Measurements from ENCODE around the gene TM4SF5. TPM values are rescaled to one million over a fixed set of nuclear protein-coding genes. Genes with fewer than 3 reads are reported as not detected.

The TM4SF5 gene
- total and polyA plus RNA-seq, 2 donors, result 0.14 TPM; not detected in 1

GRCh38 chr17:4786106-4786511, 14.4 kb downstream of the TM4SF5 start, which contains the start of gene VMO1:
VMO1 (minus strand) TSS chr17:4786364; CDS start chr17:4786352, 12 bp downstream.
- Histone ChIP-seq H3K27me3 (ENCODE audit: control insufficient read depth in 2 of 2, insufficient read depth in 1 of 2, low read length in 1 of 2) (peaks cover 81 to 95% of the 10 kb centered on the region in 2 donors), H3K27ac (ENCODE audit: low read depth in 1 of 2, low read length in 1 of 2) (peak within 1 kb of the TSS in 1 of 2 donors; percentile 42), H3K4me1 (ENCODE audit: control insufficient read depth in 2 of 2, insufficient read depth in 2 of 2, low read length in 2 of 2) (peaks cover 9 to 29% of the 10 kb centered on the region in 2 donors), H3K4me3 (ENCODE audit: low read length in 2 of 2) (no peak within 1 kb of the TSS), H3K9me3 (ENCODE audit: control insufficient read depth in 2 of 2, insufficient read depth in 1 of 2, low read length in 1 of 2) (peaks cover 0 to 8% of the 10 kb centered on the region in 2 donors), H3K36me3 (ENCODE audit: control insufficient read depth in 2 of 2, insufficient read depth in 2 of 2, low read length in 1 of 2) (no peaks in the 10 kb centered on the region)
- WGBS, result 5% methylated on average over 24 of the region's 24 CpGs
- DNase-seq (ENCODE audit: low read depth in 6 of 9, low spot score in 9 of 9), result no peak

DNA sequence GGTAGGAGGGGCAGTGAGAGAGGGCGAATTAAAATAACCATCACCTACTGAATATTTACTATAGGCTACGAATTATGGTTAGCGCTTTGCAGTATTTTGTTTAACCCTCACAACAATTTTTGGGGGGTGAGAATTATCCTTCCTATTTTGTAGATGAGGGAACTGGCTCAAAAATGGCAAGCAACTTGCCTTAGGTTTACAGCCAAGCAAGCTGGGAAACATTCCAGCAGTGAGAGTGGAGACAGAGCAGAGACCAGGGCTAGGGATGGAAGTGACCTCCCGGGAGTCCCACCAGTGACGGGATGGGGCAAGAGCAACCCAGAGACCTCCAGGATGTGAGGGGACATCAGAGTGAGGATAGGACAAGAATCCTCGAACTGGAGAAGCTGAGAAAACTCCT, 14.8 kb downstream of the TM4SF5 start:
- H3K27me3 ChIP-seq (ENCODE audit: control insufficient read depth in 2 of 2, insufficient read depth in 1 of 2, low read length in 1 of 2), result peaks cover 84 to 99% of the 10 kb centered on the region in 2 donors
- H3K36me3 ChIP-seq (ENCODE audit: control insufficient read depth in 2 of 2, insufficient read depth in 2 of 2, low read length in 1 of 2), result no peaks in the 10 kb centered on the region
- H3K27ac ChIP-seq (ENCODE audit: low read depth in 1 of 2, low read length in 1 of 2), result peak overlapping the region in 1 of 2 donors; percentile 42
- peaks cover 0 to 8% of the 10 kb centered on the region in 2 donors for H3K9me3 ChIP-seq (ENCODE audit: control insufficient read depth in 2 of 2, insufficient read depth in 1 of 2, low read length in 1 of 2)
- H3K4me1 ChIP-seq (ENCODE audit: control insufficient read depth in 2 of 2, insufficient read depth in 2 of 2, low read length in 2 of 2), result peaks cover 9 to 29% of the 10 kb centered on the region in 2 donors
- DNase-seq (ENCODE audit: low read depth in 6 of 9, low spot score in 9 of 9), result no peak
- no peak overlapping the region for H3K4me3 ChIP-seq (ENCODE audit: low read length in 2 of 2)
- WGBS, result 18% methylated on average over 6 of the region's 6 CpGs

DNA sequence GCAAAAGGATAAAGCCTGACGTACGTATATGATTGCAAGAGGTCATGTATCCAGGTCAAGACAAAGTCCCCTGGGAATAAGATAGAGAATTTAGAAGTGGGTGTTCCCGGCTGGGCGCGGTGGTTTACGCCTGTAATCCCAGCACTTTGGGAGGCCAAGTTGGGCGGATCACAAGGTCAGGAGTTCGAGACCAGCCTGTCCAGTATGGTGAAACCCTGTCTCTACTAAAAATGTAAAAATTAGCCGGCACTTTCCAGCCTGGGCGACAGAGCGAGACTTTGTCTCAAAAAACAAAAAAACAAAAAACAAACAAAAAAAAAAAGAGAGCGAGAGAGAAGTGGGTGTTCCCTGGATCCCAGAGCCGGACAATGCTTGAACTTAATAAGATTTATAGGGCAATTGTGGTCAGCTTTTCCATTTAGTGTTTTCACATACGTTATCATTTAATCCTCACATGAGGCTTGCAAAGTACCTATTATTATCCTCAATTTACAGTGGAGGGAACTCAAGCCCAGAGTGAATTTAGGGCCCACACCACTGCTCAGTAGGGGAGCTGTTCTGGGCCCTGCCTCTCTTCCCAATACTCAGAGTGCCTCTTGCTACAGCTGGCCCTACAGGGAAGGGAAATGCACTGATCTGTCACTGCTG, 16.6 kb downstream of the TM4SF5 start:
- DNase-seq (ENCODE audit: low read depth in 6 of 9, low spot score in 9 of 9), result no peak

GRCh38 chr17:4788807-4789700, 17.4 kb downstream of the TM4SF5 start, which contains the start of gene GLTPD2:
GLTPD2 (plus strand) TSS chr17:4788964; CDS start chr17:4789012, 48 bp downstream.
- Histone ChIP-seq H3K27ac (ENCODE audit: low read depth in 1 of 2, low read length in 1 of 2) (peak within 1 kb of the TSS; percentile 56 to 86), H3K4me1 (ENCODE audit: control insufficient read depth in 2 of 2, insufficient read depth in 2 of 2, low read length in 2 of 2) (peaks cover 9 to 29% of the 10 kb centered on the region in 2 donors), H3K27me3 (ENCODE audit: control insufficient read depth in 2 of 2, insufficient read depth in 1 of 2, low read length in 1 of 2) (peaks cover 71 to 92% of the 10 kb centered on the region in 2 donors), H3K4me3 (ENCODE audit: low read length in 2 of 2) (peak within 1 kb of the TSS; percentile 43 to 66), H3K36me3 (ENCODE audit: control insufficient read depth in 2 of 2, insufficient read depth in 2 of 2, low read length in 1 of 2) (no peaks in the 10 kb centered on the region), H3K9me3 (ENCODE audit: control insufficient read depth in 2 of 2, insufficient read depth in 1 of 2, low read length in 1 of 2) (peaks cover 0 to 8% of the 10 kb centered on the region in 2 donors)
- 18% methylated on average over 62 of the region's 62 CpGs for WGBS
- DNase-seq (ENCODE audit: low read depth in 6 of 9, low spot score in 9 of 9), result no peak

More for the DNA sequence above, 16.6 kb downstream of the TM4SF5 start:
- no peaks in the 10 kb centered on the region for H3K36me3 ChIP-seq (ENCODE audit: control insufficient read depth in 2 of 2, insufficient read depth in 2 of 2, low read length in 1 of 2)
- peak overlapping the region in 1 of 2 donors; percentile 43 for H3K4me3 ChIP-seq (ENCODE audit: low read length in 2 of 2)
- peaks cover 9 to 29% of the 10 kb centered on the region in 2 donors for H3K4me1 ChIP-seq (ENCODE audit: control insufficient read depth in 2 of 2, insufficient read depth in 2 of 2, low read length in 2 of 2)
- H3K27ac ChIP-seq (ENCODE audit: low read depth in 1 of 2, low read length in 1 of 2), result peak overlapping the region; percentile 25 to 56
- 80% methylated on average over 14 of the region's 14 CpGs for WGBS
- peaks cover 79 to 99% of the 10 kb centered on the region in 2 donors for H3K27me3 ChIP-seq (ENCODE audit: control insufficient read depth in 2 of 2, insufficient read depth in 1 of 2, low read length in 1 of 2)
- peaks cover 0 to 8% of the 10 kb centered on the region in 2 donors for H3K9me3 ChIP-seq (ENCODE audit: control insufficient read depth in 2 of 2, insufficient read depth in 1 of 2, low read length in 1 of 2)

GRCh38 chr17:4789701-4789950, 17.9 kb downstream of the TM4SF5 start:
- Histone ChIP-seq H3K27me3 (ENCODE audit: control insufficient read depth in 2 of 2, insufficient read depth in 1 of 2, low read length in 1 of 2) (peaks cover 68 to 87% of the 10 kb centered on the region in 2 donors), H3K9me3 (ENCODE audit: control insufficient read depth in 2 of 2, insufficient read depth in 1 of 2, low read length in 1 of 2) (peaks cover 0 to 8% of the 10 kb centered on the region in 2 donors), H3K4me1 (ENCODE audit: control insufficient read depth in 2 of 2, insufficient read depth in 2 of 2, low read length in 2 of 2) (peaks cover 9 to 29% of the 10 kb centered on the region in 2 donors), H3K27ac (ENCODE audit: low read depth in 1 of 2, low read length in 1 of 2) (peak overlapping the region; percentile 56 to 86), H3K36me3 (ENCODE audit: control insufficient read depth in 2 of 2, insufficient read depth in 2 of 2, low read length in 1 of 2) (no peaks in the 10 kb centered on the region), H3K4me3 (ENCODE audit: low read length in 2 of 2) (peak overlapping the region; percentile 43 to 66)
- DNase-seq (ENCODE audit: low read depth in 6 of 9, low spot score in 9 of 9), result peak in 1 of 9 donors; percentile 23
- WGBS, result under 1% methylated on average over 25 of the region's 25 CpGs

DNA sequence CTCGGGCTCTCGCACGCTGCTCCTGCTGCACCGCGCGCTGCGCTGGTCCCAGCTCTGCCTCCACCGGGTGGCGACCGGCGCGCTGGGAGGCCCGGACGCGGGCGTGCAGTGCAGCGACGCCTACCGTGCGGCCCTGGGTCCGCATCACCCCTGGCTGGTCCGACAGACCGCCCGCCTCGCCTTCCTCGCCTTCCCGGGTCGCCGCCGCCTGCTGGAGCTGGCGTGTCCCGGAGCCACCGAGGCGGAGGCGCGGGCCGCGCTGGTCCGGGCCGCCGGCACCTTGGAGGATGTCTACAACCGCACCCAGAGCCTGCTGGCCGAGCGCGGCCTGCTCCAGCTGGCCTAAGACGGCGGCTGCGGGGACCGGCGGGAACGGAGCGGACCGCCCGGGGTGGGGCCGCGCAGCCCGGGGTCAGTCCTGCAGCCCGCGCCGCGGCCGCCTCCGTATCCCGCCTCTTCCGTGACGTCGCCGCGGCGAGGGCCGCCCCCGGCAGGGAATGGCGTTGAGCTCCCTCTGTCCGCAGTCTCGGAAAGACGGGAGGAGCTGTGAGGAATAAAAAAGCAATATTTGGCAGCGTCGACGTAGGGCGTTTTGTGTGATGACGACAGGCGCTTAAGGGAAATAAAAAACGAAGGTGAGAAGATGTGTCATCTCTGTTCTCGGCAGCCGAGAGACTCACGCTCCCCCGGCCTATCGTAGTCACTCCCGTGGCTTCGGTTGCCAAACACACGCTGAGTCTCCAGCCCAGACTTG, 18.4 kb downstream of the TM4SF5 start:
- peaks cover 9 to 29% of the 10 kb centered on the region in 2 donors for H3K4me1 ChIP-seq (ENCODE audit: control insufficient read depth in 2 of 2, insufficient read depth in 2 of 2, low read length in 2 of 2)
- under 1% methylated on average over 91 of the region's 91 CpGs for WGBS
- DNase-seq (ENCODE audit: low read depth in 6 of 9, low spot score in 9 of 9), result peak in 8 of 9 donors; percentile 39 to 84 (median 57)

GRCh38 chr17:4790705-4791088, 19.0 kb downstream of the TM4SF5 start:
- no peaks in the 10 kb centered on the region for H3K36me3 ChIP-seq (ENCODE audit: control insufficient read depth in 2 of 2, insufficient read depth in 2 of 2, low read length in 1 of 2)
- H3K9me3 ChIP-seq (ENCODE audit: control insufficient read depth in 2 of 2, insufficient read depth in 1 of 2, low read length in 1 of 2), result peaks cover 0 to 11% of the 10 kb centered on the region in 2 donors
- H3K27ac ChIP-seq (ENCODE audit: low read depth in 1 of 2, low read length in 1 of 2), result peak overlapping the region; percentile 41 to 86
- 47% methylated on average over 7 of the region's 7 CpGs for WGBS
- H3K4me1 ChIP-seq (ENCODE audit: control insufficient read depth in 2 of 2, insufficient read depth in 2 of 2, low read length in 2 of 2), result peaks cover 9 to 23% of the 10 kb centered on the region in 2 donors
- DNase-seq (ENCODE audit: low read depth in 6 of 9, low spot score in 9 of 9), result no peak
- H3K27me3 ChIP-seq (ENCODE audit: control insufficient read depth in 2 of 2, insufficient read depth in 1 of 2, low read length in 1 of 2), result peaks cover 61 to 76% of the 10 kb centered on the region in 2 donors
- peak overlapping the region; percentile 30 to 66 for H3K4me3 ChIP-seq (ENCODE audit: low read length in 2 of 2)

More for the DNA sequence above, 18.4 kb downstream of the TM4SF5 start:
- H3K9me3 ChIP-seq (ENCODE audit: control insufficient read depth in 2 of 2, insufficient read depth in 1 of 2, low read length in 1 of 2), result peaks cover 0 to 8% of the 10 kb centered on the region in 2 donors
- H3K27ac ChIP-seq (ENCODE audit: low read depth in 1 of 2, low read length in 1 of 2), result peak overlapping the region; percentile 62 to 86
- H3K4me3 ChIP-seq (ENCODE audit: low read length in 2 of 2), result peak overlapping the region; percentile 30 to 66
- H3K27me3 ChIP-seq (ENCODE audit: control insufficient read depth in 2 of 2, insufficient read depth in 1 of 2, low read length in 1 of 2), result peaks cover 66 to 82% of the 10 kb centered on the region in 2 donors
- H3K36me3 ChIP-seq (ENCODE audit: control insufficient read depth in 2 of 2, insufficient read depth in 2 of 2, low read length in 1 of 2), result no peaks in the 10 kb centered on the region

DNA sequence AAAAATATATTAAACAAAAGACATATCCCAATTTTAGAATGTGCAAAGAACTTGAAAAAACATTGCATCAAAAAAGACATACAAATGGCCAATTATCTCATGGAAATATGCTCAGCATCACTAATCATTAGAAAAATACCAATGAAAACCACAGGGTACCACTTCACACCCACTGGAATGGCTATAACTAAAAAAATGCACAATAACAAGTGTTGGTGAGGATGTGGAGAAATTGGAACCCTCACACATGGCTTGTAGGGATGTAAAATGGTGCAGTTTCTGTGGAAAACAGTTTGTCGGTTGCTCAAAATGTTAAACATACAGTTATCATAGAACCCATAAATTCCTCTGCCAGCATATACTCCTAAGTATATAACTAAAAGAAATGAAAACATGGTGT, 23.5 kb downstream of the TM4SF5 start:
- peaks cover 17 to 18% of the 10 kb centered on the region in 2 donors for H3K36me3 ChIP-seq (ENCODE audit: control insufficient read depth in 2 of 2, insufficient read depth in 2 of 2, low read length in 1 of 2)
- H3K27ac ChIP-seq (ENCODE audit: low read depth in 1 of 2, low read length in 1 of 2), result no peak overlapping the region
- H3K4me1 ChIP-seq (ENCODE audit: control insufficient read depth in 2 of 2, insufficient read depth in 2 of 2, low read length in 2 of 2), result peaks cover 9 to 17% of the 10 kb centered on the region in 2 donors
- peaks cover 0 to 5% of the 10 kb centered on the region in 2 donors for H3K9me3 ChIP-seq (ENCODE audit: control insufficient read depth in 2 of 2, insufficient read depth in 1 of 2, low read length in 1 of 2)
- H3K27me3 ChIP-seq (ENCODE audit: control insufficient read depth in 2 of 2, insufficient read depth in 1 of 2, low read length in 1 of 2), result peaks cover 16 to 31% of the 10 kb centered on the region in 2 donors
- WGBS, result 95% methylated on average over 1 of the region's 1 CpG
- H3K4me3 ChIP-seq (ENCODE audit: low read length in 2 of 2), result no peak overlapping the region
- DNase-seq (ENCODE audit: low read depth in 6 of 9, low spot score in 9 of 9), result no peak

All from thymus (tissue), 11 donors.